Natural killer cell (primary cell): Measurements from ENCODE around the gene GABARAPL1. TPM values are rescaled to one million over a fixed set of nuclear protein-coding genes. Genes with fewer than 3 reads are reported as not detected.

ENCODE experiments used
- ATAC-seq, 3 donors: fragments of 150-1000 bp in 2 of 3; fragments of 200-7000 bp in 1 of 3; cut with Tn5 transposase; 1 replicate in 1 of 3; 2 replicates in 2 of 3; pipeline ENCODE4 v1.10.0; 2021; ENCODE audit warnings: mild to moderate bottlenecking in 2 of 3, moderate library complexity in 2 of 3
- DNase-seq, 2 donors: peaks; one replicate each; pipeline versions ENCODE4 v3.0.0 to v3.0.0-alpha.2; 2013 to 2021; ENCODE audit warnings: mixed read lengths in 1 of 2
- H3K27ac ChIP-seq: one replicate; pipeline ENCODE4 v1.5.1; 2013; ENCODE audit warnings: mild to moderate bottlenecking, low read length
- H3K27me3 ChIP-seq: one replicate; pipeline ENCODE4 v1.6.1; 2013; ENCODE audit warnings: low read length; ENCODE audit not compliant: control insufficient read depth, insufficient read depth
- H3K36me3 ChIP-seq: one replicate; pipeline ENCODE4 v1.6.1; 2013; ENCODE audit warnings: low read length; ENCODE audit not compliant: control insufficient read depth, insufficient read depth
- H3K4me1 ChIP-seq: one replicate; pipeline ENCODE4 v1.6.1; 2013; ENCODE audit warnings: low read length; ENCODE audit not compliant: control insufficient read depth, insufficient read depth
- H3K4me3 ChIP-seq: one replicate; pipeline ENCODE4 v1.5.1; 2013; ENCODE audit warnings: low read length
- H3K9me3 ChIP-seq: one replicate; pipeline ENCODE4 v1.6.1; 2013; ENCODE audit warnings: low read length; ENCODE audit not compliant: control insufficient read depth, insufficient read depth
- H3K27ac Mint-ChIP-seq, 2 donors: one replicate each; pipeline ENCODE4 v1.8.0; 2022; ENCODE audit warnings: mild to moderate bottlenecking in 2 of 2, mixed read lengths in 2 of 2, moderate library complexity in 1 of 2
- H3K27me3 Mint-ChIP-seq, 2 donors: one replicate each; pipeline ENCODE4 v1.8.0; 2022; ENCODE audit warnings: low read depth in 2 of 2, mixed read lengths in 2 of 2
- H3K36me3 Mint-ChIP-seq: one replicate; pipeline ENCODE4 v1.8.0; 2022; ENCODE audit warnings: mixed read lengths
- H3K4me1 Mint-ChIP-seq, 2 donors: one replicate each; pipeline ENCODE4 v1.8.0; 2022; ENCODE audit warnings: mixed read lengths in 2 of 2
- H3K4me3 Mint-ChIP-seq: one replicate; pipeline ENCODE4 v1.8.0; 2022; ENCODE audit warnings: mild to moderate bottlenecking, moderate library complexity, mixed read lengths
- H3K9me3 Mint-ChIP-seq, 2 donors: one replicate each; pipeline ENCODE4 v1.8.0; 2022; ENCODE audit warnings: mixed read lengths in 2 of 2
- CTCF ChIP-seq: fragments of 200-600 bp; IDR thresholded peaks from one replicate; pipeline ENCODE4 v1.8.0; 2022; ENCODE audit warnings: antibody characterized with exemption
- WGBS: methylation state at CpG from one replicate; pipeline ENCODE4 v1.1.7; 2013; ENCODE audit warnings: missing lambda C conversion rate; ENCODE audit not compliant: insufficient coverage; 5-methylcytosine and 5-hydroxymethylcytosine counted together
- intact Hi-C: fragments of 100-400 bp; cut with micrococcal nuclease; formaldehyde crosslinking; loops from one replicate; pipeline ENCODE4 v1.14.2; 2022
- total RNA-seq, 4 donors: library from RNA; stranded (reverse); fragments of 120-200 nt in 1 of 4; gene quantifications; one replicate each; pipeline versions ENCODE4 v1.2.3 to v1.2.4, GENCODE V29; 2013 to 2022

Gene GABARAPL1
- total RNA-seq, 3 donors from 2014 or later (not counting 1 experiment from before 2014, with no cell fraction given) = 157 to 233 (median 160) TPM

- Histone ChIP-seq H3K27me3 (no peaks in the 10 kb centered on the region), H3K27ac (no peak overlapping the region), H3K4me1 (peaks cover 36% of the 10 kb centered on the region), H3K36me3 (no peaks in the 10 kb centered on the region), H3K4me3 (no peak overlapping the region), H3K9me3 (no peaks in the 10 kb centered on the region)
- no peak overlapping the region for H3K4me3 Mint-ChIP-seq
- H3K4me1 Mint-ChIP-seq = peaks cover 49 to 56% of the 10 kb centered on the region in 2 donors
- peaks cover 11% of the 10 kb centered on the region for H3K36me3 Mint-ChIP-seq
- no peak for TF ChIP-seq CTCF
- intact Hi-C loops = no loop called here
- peak overlapping the region; percentile 95 to 96 for H3K27ac Mint-ChIP-seq
- H3K9me3 Mint-ChIP-seq = peaks cover 2 to 4% of the 10 kb centered on the region in 2 donors
- DNase-seq = no peak
- no peaks in the 10 kb centered on the region for H3K27me3 Mint-ChIP-seq
- no peak for ATAC-seq
- WGBS = 79% methylated on average over 3 of the region's 4 CpGs
Observed at GRCh38 chr12:10252201-10252600, 39.5 kb downstream of the GABARAPL1 start.

GRCh38 chr12:10256064-10256463 is 43.4 kb downstream of the GABARAPL1 start:
- Mint-ChIP-seq H3K27me3 (no peaks in the 10 kb centered on the region), H3K27ac (no peak overlapping the region), H3K36me3 (peaks cover 24% of the 10 kb centered on the region), H3K4me3 (no peak overlapping the region), H3K9me3 (peaks cover 2 to 4% of the 10 kb centered on the region in 2 donors), H3K4me1 (peaks cover 22 to 28% of the 10 kb centered on the region in 2 donors)
- no peaks in the 10 kb centered on the region for H3K27me3 ChIP-seq
- TF ChIP-seq CTCF = no peak
- intact Hi-C loops = no loop called here
- H3K4me3 ChIP-seq = no peak overlapping the region
- H3K4me1 ChIP-seq = peaks cover 13% of the 10 kb centered on the region
- no peaks in the 10 kb centered on the region for H3K36me3 ChIP-seq
- H3K9me3 ChIP-seq = no peaks in the 10 kb centered on the region
- DNase-seq = no peak
- ATAC-seq = no peak
- no peak overlapping the region for H3K27ac ChIP-seq

DNA sequence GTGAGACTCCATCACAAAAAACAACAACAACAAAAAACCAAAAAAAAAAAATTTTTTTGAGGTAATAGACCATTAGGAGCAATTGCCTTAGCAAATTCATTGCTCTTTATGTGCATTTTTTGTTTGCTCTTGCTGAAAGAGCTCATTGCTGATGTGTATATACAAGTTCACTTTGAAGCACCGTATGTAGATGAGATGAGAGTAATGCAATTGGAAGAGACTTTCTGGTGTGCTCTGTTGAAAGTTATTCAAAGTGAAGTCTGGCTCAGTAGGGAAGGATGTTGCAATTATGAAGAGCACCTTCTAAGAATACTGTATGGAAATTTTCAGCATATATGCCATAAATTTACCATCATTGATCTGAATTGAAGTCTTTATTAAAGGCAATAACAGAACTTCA is 48.2 kb downstream of the GABARAPL1 start:
- ATAC-seq (no peak), DNase-seq (no peak)
- Histone ChIP-seq H3K4me3 (no peak overlapping the region), H3K9me3 (no peaks in the 10 kb centered on the region), H3K27me3 (no peaks in the 10 kb centered on the region), H3K4me1 (no peaks in the 10 kb centered on the region), H3K27ac (no peak overlapping the region), H3K36me3 (no peaks in the 10 kb centered on the region)
- Mint-ChIP-seq H3K4me1 (peaks cover 0 to 14% of the 10 kb centered on the region in 2 donors), H3K27me3 (no peaks in the 10 kb centered on the region), H3K36me3 (peaks cover 18% of the 10 kb centered on the region), H3K4me3 (no peak overlapping the region), H3K27ac (no peak overlapping the region), H3K9me3 (peaks cover 0 to 4% of the 10 kb centered on the region in 2 donors)
- intact Hi-C loops = no loop called here
- 5% methylated on average over 1 of the region's 1 CpG for WGBS
- no peak for TF ChIP-seq CTCF

- no peaks in the 10 kb centered on the region for H3K4me1 ChIP-seq
- H3K4me3 Mint-ChIP-seq = no peak overlapping the region
- H3K4me1 Mint-ChIP-seq = peaks cover 0 to 4% of the 10 kb centered on the region in 2 donors
- H3K36me3 ChIP-seq = no peaks in the 10 kb centered on the region
- no peak overlapping the region for H3K4me3 ChIP-seq
- no peaks in the 10 kb centered on the region for H3K27me3 ChIP-seq
- WGBS = 93% methylated on average over 5 of the region's 5 CpGs
- no peak overlapping the region for H3K27ac ChIP-seq
- ATAC-seq = no peak
- H3K27me3 Mint-ChIP-seq = no peaks in the 10 kb centered on the region
- H3K36me3 Mint-ChIP-seq = no peaks in the 10 kb centered on the region
- no peak for DNase-seq
- no peak for TF ChIP-seq CTCF
- no peak overlapping the region for H3K27ac Mint-ChIP-seq
- H3K9me3 ChIP-seq = no peaks in the 10 kb centered on the region
- H3K9me3 Mint-ChIP-seq = no peaks in the 10 kb centered on the region
- intact Hi-C loops = no loop called here
Observed at GRCh38 chr12:10268037-10268436, 55.4 kb downstream of the GABARAPL1 start.
